CD4-positive, alpha-beta T cell (primary cell): ENCODE data around the gene ISYNA1. TPM values are rescaled to one million over a fixed set of nuclear protein-coding genes. Genes with fewer than 3 reads are reported as not detected.

Experiments used
- ATAC-seq: fragments of 200-7000 bp; cut with Tn5 transposase; one replicate; pipeline ENCODE4 v1.10.0; 2022; ENCODE audit warnings: mild to moderate bottlenecking; ENCODE audit not compliant: poor library complexity
- CTCF ChIA-PET: fragments of 350-600 bp; sonication (Branson Sonifier 250); formaldehyde crosslinking; loops from one replicate; lab custom pipeline; 2021; ENCODE audit warnings: antibody characterized with exemption, inconsistent platforms; lab: Charles Lee
- POLR2A ChIA-PET: fragments of 350-600 bp; sonication (Branson Sonifier 250); formaldehyde crosslinking; loops from one replicate; lab custom pipeline; 2021; ENCODE audit warnings: antibody characterized with exemption, inconsistent platforms; lab: Charles Lee
- DNase-seq, 14 experiments: peaks; one replicate each; pipeline ENCODE4 v3.0.0-alpha.2; 2013 to 2020; ENCODE audit warnings: mixed read lengths in 2 of 14
- H3K27ac ChIP-seq, 2 donors: one replicate each; pipeline versions ENCODE4 v1.5.1 to v1.7.0; 2013; ENCODE audit warnings: low read length in 2 of 2, low read depth in 1 of 2, mild to moderate bottlenecking in 1 of 2
- H3K27me3 ChIP-seq, 2 experiments: 1 replicate in 1 of 2; 2 replicates in 1 of 2; pipeline versions ENCODE4 v1.6.1 to v1.7.0; 2013; ENCODE audit warnings: low read length in 2 of 2, control low read depth in 1 of 2, mild to moderate bottlenecking in 1 of 2, moderate library complexity in 1 of 2; ENCODE audit not compliant: insufficient read depth in 2 of 2, control insufficient read depth in 1 of 2
- H3K36me3 ChIP-seq: one replicate; pipeline ENCODE4 v1.6.1; 2013; ENCODE audit warnings: low read length, control low read depth; ENCODE audit not compliant: insufficient read depth
- H3K4me1 ChIP-seq: one replicate; pipeline ENCODE4 v1.6.1; 2013; ENCODE audit warnings: low read length, control low read depth; ENCODE audit not compliant: insufficient read depth
- H3K4me3 ChIP-seq: one replicate; pipeline ENCODE4 v1.5.1; 2013; ENCODE audit warnings: mild to moderate bottlenecking, low read length, moderate library complexity
- H3K9me3 ChIP-seq, 2 experiments: 1 replicate in 1 of 2; 2 replicates in 1 of 2; pipeline versions ENCODE4 v1.6.1 to v1.7.0; 2013; ENCODE audit warnings: low read length in 2 of 2, mild to moderate bottlenecking in 2 of 2, control low read depth in 1 of 2, moderate library complexity in 1 of 2; ENCODE audit not compliant: control insufficient read depth in 1 of 2, insufficient read depth in 1 of 2
- H3K27ac Mint-ChIP-seq: one replicate; pipeline ENCODE4 v1.8.0; 2020; ENCODE audit warnings: mixed read lengths
- H3K27me3 Mint-ChIP-seq: one replicate; pipeline ENCODE4 v1.8.0; 2021; ENCODE audit warnings: mixed read lengths
- H3K36me3 Mint-ChIP-seq: one replicate; pipeline ENCODE4 v1.8.0; 2021; ENCODE audit warnings: low read depth, mixed read lengths
- H3K4me1 Mint-ChIP-seq: one replicate; pipeline ENCODE4 v1.8.0; 2021; ENCODE audit warnings: low read depth, mixed read lengths
- H3K4me3 Mint-ChIP-seq: one replicate; pipeline ENCODE4 v1.8.0; 2020; ENCODE audit warnings: mild to moderate bottlenecking, mixed read lengths
- H3K9me3 Mint-ChIP-seq: one replicate; pipeline ENCODE4 v1.8.0; 2020; ENCODE audit warnings: mixed read lengths
- intact Hi-C, 2 experiments: fragments of 100-400 bp; cut with DNase I in 1 of 2; cut with micrococcal nuclease in 1 of 2; formaldehyde crosslinking; loops; one replicate each; pipeline versions ENCODE4 v1.15.1 to v1.9.0; 2023 to 2025; cut with DNase I, micrococcal nuclease
- total RNA-seq, 174 experiments: library from RNA in 2 of 174; stranded (reverse) in 2 of 174; gene quantifications; one replicate each; pipeline ENCODE4 v1.2.3 and lab custom pipeline; 2021 to 2026
- TF ChIP-seq, protein P1 (sequence below): fragments of 200-600 bp; IDR thresholded peaks from one replicate; pipeline ENCODE4 v1.8.0; 2022; ENCODE audit warnings: antibody characterized with exemption, mild to moderate bottlenecking

ISYNA1 gene
- total RNA-seq, 2 experiments from 2014 or later: 34.1 to 41.3 TPM

DNA sequence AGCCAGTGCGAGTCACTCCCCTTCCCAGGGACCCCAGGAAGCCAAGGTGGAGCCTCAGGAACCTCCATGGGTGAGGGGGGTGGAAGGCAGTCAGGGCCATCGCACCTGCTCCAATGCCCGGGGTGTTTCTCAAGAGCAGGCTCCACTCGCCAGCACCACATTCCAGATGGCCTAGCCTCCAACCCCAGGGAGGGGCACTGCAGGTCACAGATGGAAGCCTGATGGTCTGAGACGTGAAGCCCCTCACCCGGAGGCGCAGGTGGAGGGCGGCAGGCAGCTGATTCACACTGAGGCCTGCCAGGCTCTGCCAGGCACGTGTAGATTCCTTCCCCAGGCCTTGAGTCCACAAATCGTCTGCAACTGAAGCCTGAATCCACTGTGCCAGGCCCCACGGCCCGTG, 23.0 kb upstream of the ISYNA1 start:
- intact Hi-C loops: no loop called here

DNA sequence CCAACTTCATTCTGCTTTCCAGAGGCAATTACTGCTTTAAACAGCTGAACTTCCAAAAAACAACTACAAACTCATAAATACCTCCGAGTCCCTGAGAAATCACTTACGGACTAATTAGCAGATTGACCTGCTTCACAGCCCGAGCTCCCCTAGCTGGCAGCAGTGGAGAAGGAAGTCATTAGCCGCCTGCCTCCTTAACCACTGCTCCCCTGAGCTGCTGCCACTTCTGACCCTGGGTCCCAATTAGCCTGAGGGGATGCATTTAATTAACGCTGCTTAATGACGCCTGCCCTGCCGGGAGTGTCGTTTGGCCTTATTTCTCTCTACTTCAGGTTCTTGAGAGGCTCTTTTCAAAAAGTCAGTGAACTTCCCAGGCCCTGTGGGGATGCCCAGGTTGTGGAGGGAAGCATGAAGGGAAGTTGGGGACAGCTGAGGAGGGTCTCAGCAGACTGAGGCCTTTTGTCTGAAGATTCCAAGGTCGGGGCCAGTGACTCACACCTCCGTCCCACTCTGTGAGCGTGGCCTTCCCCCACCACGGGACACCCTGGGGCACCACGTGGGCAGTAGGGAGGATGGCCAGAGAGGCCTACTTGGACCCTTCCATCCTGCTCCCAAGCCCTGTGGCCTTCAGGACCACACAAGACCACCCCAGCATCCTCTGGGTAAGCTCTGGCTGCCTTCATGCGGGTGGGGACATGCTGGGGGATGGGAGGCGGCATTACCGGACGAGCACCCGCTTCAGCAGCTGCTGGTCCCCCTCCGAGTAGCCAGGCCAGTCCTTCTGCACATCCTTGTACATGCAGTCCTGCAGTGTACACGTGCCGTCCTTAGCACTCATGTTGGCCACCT, 19.8 kb upstream of the ISYNA1 start:
- H3K27me3 Mint-ChIP-seq: no peaks in the 10 kb centered on the region
- CTCF ChIA-PET: no interaction called here
- Histone ChIP-seq H3K36me3 (peaks cover 61% of the 10 kb centered on the region), H3K27ac (no peak overlapping the region), H3K9me3 (no peaks in the 10 kb centered on the region), H3K4me1 (peaks cover 6% of the 10 kb centered on the region), H3K27me3 (no peaks in the 10 kb centered on the region), H3K4me3 (no peak overlapping the region)
- H3K36me3 Mint-ChIP-seq: peaks cover 68% of the 10 kb centered on the region
- TF ChIP-seq, protein P1, sequence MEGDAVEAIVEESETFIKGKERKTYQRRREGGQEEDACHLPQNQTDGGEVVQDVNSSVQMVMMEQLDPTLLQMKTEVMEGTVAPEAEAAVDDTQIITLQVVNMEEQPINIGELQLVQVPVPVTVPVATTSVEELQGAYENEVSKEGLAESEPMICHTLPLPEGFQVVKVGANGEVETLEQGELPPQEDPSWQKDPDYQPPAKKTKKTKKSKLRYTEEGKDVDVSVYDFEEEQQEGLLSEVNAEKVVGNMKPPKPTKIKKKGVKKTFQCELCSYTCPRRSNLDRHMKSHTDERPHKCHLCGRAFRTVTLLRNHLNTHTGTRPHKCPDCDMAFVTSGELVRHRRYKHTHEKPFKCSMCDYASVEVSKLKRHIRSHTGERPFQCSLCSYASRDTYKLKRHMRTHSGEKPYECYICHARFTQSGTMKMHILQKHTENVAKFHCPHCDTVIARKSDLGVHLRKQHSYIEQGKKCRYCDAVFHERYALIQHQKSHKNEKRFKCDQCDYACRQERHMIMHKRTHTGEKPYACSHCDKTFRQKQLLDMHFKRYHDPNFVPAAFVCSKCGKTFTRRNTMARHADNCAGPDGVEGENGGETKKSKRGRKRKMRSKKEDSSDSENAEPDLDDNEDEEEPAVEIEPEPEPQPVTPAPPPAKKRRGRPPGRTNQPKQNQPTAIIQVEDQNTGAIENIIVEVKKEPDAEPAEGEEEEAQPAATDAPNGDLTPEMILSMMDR: no peak
- intact Hi-C loops: no loop called here
- no peak overlapping the region for H3K27ac Mint-ChIP-seq
- POLR2A ChIA-PET: no interaction called here
- no peak for ATAC-seq
- H3K4me1 Mint-ChIP-seq: peaks cover 5% of the 10 kb centered on the region
- H3K9me3 Mint-ChIP-seq: no peaks in the 10 kb centered on the region
- DNase-seq: no peak
- no peak overlapping the region for H3K4me3 Mint-ChIP-seq

More for the DNA sequence above, 23.0 kb upstream of the ISYNA1 start:
- no peak overlapping the region for H3K27ac Mint-ChIP-seq
- ATAC-seq: no peak
- H3K4me1 Mint-ChIP-seq: peaks cover 5% of the 10 kb centered on the region
- H3K4me1 ChIP-seq: peaks cover 6% of the 10 kb centered on the region
- no peak overlapping the region for H3K4me3 ChIP-seq
- H3K36me3 ChIP-seq: peaks cover 82% of the 10 kb centered on the region
- ChIA-PET POLR2A (no interaction called here), CTCF (interaction anchor here (2.6 kb wide), 1 partner anchor 9 kb away, joined by 17 read pairs; no protein-coding TSS in a partner anchor)
- H3K9me3 Mint-ChIP-seq: no peaks in the 10 kb centered on the region
- TF ChIP-seq, protein P1: no peak
- H3K27ac ChIP-seq: no peak overlapping the region
- peak in 1 of 14 experiments; percentile 22 for DNase-seq
- no peaks in the 10 kb centered on the region for H3K9me3 ChIP-seq
- no peak overlapping the region for H3K4me3 Mint-ChIP-seq
- peaks cover 70% of the 10 kb centered on the region for H3K36me3 Mint-ChIP-seq
- no peaks in the 10 kb centered on the region for H3K27me3 ChIP-seq
- no peaks in the 10 kb centered on the region for H3K27me3 Mint-ChIP-seq

DNA sequence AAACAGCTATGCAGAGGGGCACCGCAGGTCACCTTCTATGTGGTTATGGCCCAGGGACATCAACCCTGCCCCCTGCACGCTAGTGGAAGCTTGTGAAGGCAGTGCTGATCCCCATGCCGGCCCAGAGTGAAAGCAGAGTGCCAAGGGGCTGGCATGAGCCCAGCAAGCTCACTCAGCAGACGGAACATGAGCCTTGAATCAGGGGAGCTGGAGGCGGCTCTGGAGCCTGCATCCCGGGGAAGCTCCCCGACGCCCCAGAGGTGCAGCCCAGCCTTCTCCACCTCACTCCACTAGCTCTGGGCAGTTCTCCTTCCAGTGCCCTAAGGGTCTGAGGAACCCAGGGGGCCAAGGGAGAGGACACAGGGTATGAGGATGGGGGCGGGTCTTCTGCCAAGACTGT, 19.0 kb upstream of the ISYNA1 start:
- POLR2A ChIA-PET: no interaction called here
- H3K4me1 ChIP-seq: peaks cover 7% of the 10 kb centered on the region
- TF ChIP-seq, protein P1: no peak
- H3K9me3 ChIP-seq: no peaks in the 10 kb centered on the region
- Mint-ChIP-seq H3K4me1 (peaks cover 3% of the 10 kb centered on the region), H3K4me3 (no peak overlapping the region), H3K27ac (no peak overlapping the region), H3K9me3 (no peaks in the 10 kb centered on the region), H3K27me3 (no peaks in the 10 kb centered on the region), H3K36me3 (peaks cover 69% of the 10 kb centered on the region)
- ATAC-seq: no peak
- CTCF ChIA-PET: no interaction called here
- no peak overlapping the region for H3K27ac ChIP-seq
- no peak overlapping the region for H3K4me3 ChIP-seq
- intact Hi-C loops: no loop called here
- H3K27me3 ChIP-seq: no peaks in the 10 kb centered on the region
- DNase-seq: no peak
- H3K36me3 ChIP-seq: peaks cover 60% of the 10 kb centered on the region
